Adrenal gland (tissue), 12 donors: ENCODE measurements around the gene PLEKHA5. TPM values are rescaled to one million over a fixed set of nuclear protein-coding genes. Genes with fewer than 3 reads are reported as not detected.

Source experiments
- DNase-seq, 7 donors: peaks; one replicate each; pipeline ENCODE4 v3.0.0-alpha.2; 2019 to 2020
- H3K27ac ChIP-seq, 5 donors: fragments of 200-600 bp; sonication (generic) in 4 of 5; 1 replicate in 3 of 5; 2 replicates in 2 of 5; pipeline versions ENCODE4 v1.5.1 to v1.8.0; 2016 to 2020; ENCODE audit warnings: mild to moderate bottlenecking in 1 of 5
- H3K27me3 ChIP-seq: fragments of 200-600 bp; 2 replicates; pipeline ENCODE4 v1.8.0; 2021
- H3K36me3 ChIP-seq, 2 donors: fragments of 200-600 bp; replicated peaks in 1 of 2; 1 replicate in 1 of 2; 2 replicates in 1 of 2; pipeline versions ENCODE4 v1.5.1 to v1.8.0; 2018 to 2022
- H3K4me1 ChIP-seq, 2 donors: fragments of 200-600 bp; replicated peaks in 1 of 2; 1 replicate in 1 of 2; 2 replicates in 1 of 2; pipeline versions ENCODE4 v1.5.1 to v1.8.0; 2018 to 2021
- H3K4me3 ChIP-seq, 4 donors: fragments of 200-600 bp; sonication (generic) in 3 of 4; one replicate each; pipeline ENCODE4 v1.5.1; 2016 to 2018
- H3K9me3 ChIP-seq, 3 donors: fragments of 200-600 bp; sonication (generic) in 1 of 3; replicated peaks in 1 of 3; 1 replicate in 2 of 3; 2 replicates in 1 of 3; pipeline versions ENCODE4 v1.5.1 to v1.8.0; 2016 to 2021
- CTCF ChIP-seq, 6 experiments: fragments of 450-650 bp in 4 of 6; fragments of 200-600 bp in 2 of 6; sonication (generic) in 1 of 6; IDR thresholded peaks; 1 replicate in 5 of 6; 2 replicates in 1 of 6; pipeline versions ENCODE4 v1.5.1 to v1.8.0; 2016 to 2021; ENCODE audit warnings: antibody characterized with exemption in 6 of 6, mild to moderate bottlenecking in 2 of 6, moderate library complexity in 1 of 6
- POLR2A ChIP-seq, 2 donors: fragments of 450-650 bp; IDR thresholded peaks; one replicate each; pipeline ENCODE4 v1.6.1; 2017; ENCODE audit warnings: antibody characterized with exemption in 2 of 2, mild to moderate bottlenecking in 2 of 2, moderate library complexity in 1 of 2
- WGBS, 4 donors: extraction: QIAGEN DNeasy Blood & Tissue Kit in 2 of 4; methylation state at CpG; one replicate each; pipeline versions ENCODE4 v1.1.5 to v1.1.7; 2013 to 2017; 5-methylcytosine and 5-hydroxymethylcytosine counted together
- intact Hi-C, 2 donors: fragments of 100-400 bp; cut with DNase I; formaldehyde crosslinking; loops; one replicate each; pipeline versions ENCODE4 v1.14.1 to v1.15.0; 2022 to 2023
- polyA plus RNA-seq, 3 donors: library from polyadenylated mRNA; stranded (reverse); fragments of 200-250 nt in 2 of 3; fragments of 350-450 nt in 1 of 3; fragmentation: Illumina TruSeq in 1 of 3; extraction: RNeasy Lipid Tissue Mini Kit (QIAGEN cat#74804) in 1 of 3; gene quantifications; one replicate each; pipeline ENCODE4 v1.2.3, GENCODE V29; 2013 to 2014
- total RNA-seq, 9 donors: library from RNA; depleted of rRNA in 4 of 9; stranded (reverse); fragments of >200 nt in 4 of 9; fragments of 120-200 nt in 1 of 9; fragmentation: NEBNext Ultra II Directional in 1 of 9; extraction: Animal tissue kit (Norgen Biotek cat#: 25700) in 1 of 9; gene quantifications; one replicate each; pipeline versions ENCODE4 v1.1.0 to v1.2.4, GENCODE V29; 2013 to 2023
- donor health status: healthy with polysubstance abuse.
- donor health status: Bipolar disorder and iron deficiency.
- donor health status: DM: yes; HTN: yes; CAD: no.
- donor health status: DM: no; HTN: no; CAD: no.
- donor health status: DM: no; HTN: no; CAD: no.
- donor health status: DM: yes; HTN: yes; CAD: no.

PLEKHA5 gene
- total and polyA plus RNA-seq, 12 donors = 26.1 to 165 (median 95.7) TPM

DNA sequence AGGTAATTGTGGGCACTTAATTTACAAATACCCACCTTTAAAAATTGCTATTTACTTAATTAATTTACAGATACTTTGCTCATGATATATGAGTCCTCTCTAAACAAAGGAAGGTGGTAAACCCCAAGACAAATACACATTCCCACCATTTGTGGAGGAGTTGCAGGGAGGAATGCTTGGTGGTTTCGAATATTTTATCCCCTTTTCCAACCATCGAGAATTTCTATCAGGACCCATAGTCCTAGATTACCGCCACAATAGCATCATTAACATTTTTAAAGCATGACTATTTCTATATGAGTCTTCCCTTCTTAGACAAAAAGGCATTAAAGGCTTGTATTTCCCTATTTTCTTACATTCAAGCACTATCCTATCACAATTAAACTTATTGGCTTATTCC is 34.2 kb upstream of the PLEKHA5 start:
- peaks cover 0 to 6% of the 10 kb centered on the region in 2 donors for H3K4me1 ChIP-seq
- 88 to 95% (median 93%) methylated on average over 3 of the region's 3 CpGs for WGBS, 4 donors
- no peak overlapping the region for H3K27ac ChIP-seq
- no peak for DNase-seq
- no peaks in the 10 kb centered on the region for H3K9me3 ChIP-seq
- TF ChIP-seq POLR2A (IDR thresholded peaks at IDR 0.05) (no peak), CTCF (IDR thresholded peaks at IDR 0.05) (no peak)
- no peak overlapping the region for H3K4me3 ChIP-seq
- H3K27me3 ChIP-seq = no peaks in the 10 kb centered on the region
- intact Hi-C loops = no loop called here
- no peaks in the 10 kb centered on the region for H3K36me3 ChIP-seq

- no peak for TF ChIP-seq CTCF (IDR thresholded peaks at IDR 0.05)
- no peak for TF ChIP-seq POLR2A (IDR thresholded peaks at IDR 0.05)
Measured at GRCh38 chr12:19095756-19096480, 33.6 kb upstream of the PLEKHA5 start.

GRCh38 chr12:19105463-19105862 is 24.1 kb upstream of the PLEKHA5 start:
- intact Hi-C loops = no loop called here
- Histone ChIP-seq H3K4me1 (no peaks in the 10 kb centered on the region), H3K36me3 (no peaks in the 10 kb centered on the region), H3K27ac (no peak overlapping the region), H3K9me3 (no peaks in the 10 kb centered on the region), H3K27me3 (no peaks in the 10 kb centered on the region), H3K4me3 (no peak overlapping the region)
- no peak for DNase-seq
- 86 to 93% (median 88%) methylated on average over 3 of the region's 3 CpGs for WGBS, 4 donors
- TF ChIP-seq POLR2A (IDR thresholded peaks at IDR 0.05) (no peak), CTCF (IDR thresholded peaks at IDR 0.05) (no peak)

More at GRCh38 chr12:19095756-19096480, 33.6 kb upstream of the PLEKHA5 start:
- 86 to 90% (median 88%) methylated on average over 7 to 8 of the region's 8 CpGs for WGBS, 4 donors
- no peak for DNase-seq
- no peaks in the 10 kb centered on the region for H3K36me3 ChIP-seq
- H3K9me3 ChIP-seq = no peaks in the 10 kb centered on the region
- no peak overlapping the region for H3K4me3 ChIP-seq
- no peak overlapping the region for H3K27ac ChIP-seq
- no peaks in the 10 kb centered on the region for H3K27me3 ChIP-seq
- intact Hi-C loops = no loop called here
- peaks cover 0 to 6% of the 10 kb centered on the region in 2 donors for H3K4me1 ChIP-seq

DNA sequence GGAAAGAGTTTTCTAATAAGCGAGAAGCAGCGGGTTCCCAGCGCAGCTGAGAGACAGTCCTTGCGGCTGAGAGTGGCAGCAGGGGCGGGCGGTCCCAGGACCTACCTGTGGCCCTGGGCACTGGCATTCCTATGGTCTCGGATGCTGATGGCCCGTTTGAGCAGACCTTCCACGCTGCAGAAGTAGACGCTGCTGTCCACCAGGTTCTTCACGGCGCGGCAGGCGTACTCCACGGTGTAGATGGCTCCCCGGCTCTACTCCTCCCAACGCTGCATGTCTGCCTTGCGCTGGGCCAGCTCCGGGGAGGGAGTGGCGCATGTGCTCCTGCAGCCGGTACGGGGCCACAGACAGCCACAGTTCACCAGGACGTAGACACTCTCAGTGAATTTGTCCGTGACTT is 21.8 kb upstream of the PLEKHA5 start:
- Histone ChIP-seq H3K36me3 (no peaks in the 10 kb centered on the region), H3K4me1 (no peaks in the 10 kb centered on the region), H3K27ac (no peak overlapping the region), H3K27me3 (no peaks in the 10 kb centered on the region), H3K4me3 (no peak overlapping the region), H3K9me3 (no peaks in the 10 kb centered on the region)
- no peak for TF ChIP-seq CTCF (IDR thresholded peaks at IDR 0.05)
- no peak for TF ChIP-seq POLR2A (IDR thresholded peaks at IDR 0.05)
- intact Hi-C loops = no loop called here
- no peak for DNase-seq
- WGBS, 4 donors = 96 to 97% (median 96%) methylated on average over 17 to 24 of the region's 24 CpGs
